ENCODE measurements around the gene GNG7.
"Not testable (repeated sequence)": the region's sequence is repeated elsewhere in the genome, so short reads cannot be mapped to it uniquely, and the experiment has no call there.

GNG7 gene

GRCh38 chr19:2668175-2668763, 34.2 kb downstream of the GNG7 start:
- peaks cover 17% of the 10 kb centered on the region for H3K4me1 ChIP-seq (ENCODE audit: low read length)
- no peak overlapping the region for H3K27ac ChIP-seq (ENCODE audit: low read length)
- H3K4me3 ChIP-seq (ENCODE audit: low read length) = no peak overlapping the region
- peaks cover 9% of the 10 kb centered on the region; the same call in 1 of the 2 replicates for H3F3A ChIP-seq (ENCODE audit: insufficient read depth, low read length)
- H3K79me2 ChIP-seq (ENCODE audit: low read length) = 0 out of 2 replicates have a peak, but pooled peaks cover 9% of the 10 kb centered on the region
- H3K36me3 ChIP-seq (replicated peaks; ENCODE audit: insufficient read depth, low read length) = no peaks in the 10 kb centered on the region
- H3K9me2 ChIP-seq (replicated peaks; ENCODE audit: insufficient read depth, low read length) = no peaks in the 10 kb centered on the region
- H4K20me1 ChIP-seq (ENCODE audit: insufficient read depth, low read length) = no peaks in the 10 kb centered on the region
- no peak for TF ChIP-seq CTCF (IDR thresholded peaks at IDR 0.05; ENCODE audit: low read length)
- TF ChIP-seq EZH2phosphoT487 (IDR thresholded peaks at IDR 0.05; ENCODE audit: low read length) = no peak
- no peak for TF ChIP-seq EZH2 (optimal IDR thresholded peaks at IDR 0.05; ENCODE audit: low read depth, low read length)
- no peak overlapping the region for H3K4me2 ChIP-seq (ENCODE audit: low read depth, low read length)
- H3K9me3 ChIP-seq (replicated peaks; ENCODE audit: insufficient read depth, low read length) = no peaks in the 10 kb centered on the region
- no peak for DNase-seq
- H3K27me3 ChIP-seq (replicated peaks; ENCODE audit: insufficient read depth, low read length) = no peaks in the 10 kb centered on the region
- no peak overlapping the region for H3K9ac ChIP-seq (ENCODE audit: low read length)
- H2AFZ ChIP-seq (ENCODE audit: low read length) = no peak overlapping the region

DNA sequence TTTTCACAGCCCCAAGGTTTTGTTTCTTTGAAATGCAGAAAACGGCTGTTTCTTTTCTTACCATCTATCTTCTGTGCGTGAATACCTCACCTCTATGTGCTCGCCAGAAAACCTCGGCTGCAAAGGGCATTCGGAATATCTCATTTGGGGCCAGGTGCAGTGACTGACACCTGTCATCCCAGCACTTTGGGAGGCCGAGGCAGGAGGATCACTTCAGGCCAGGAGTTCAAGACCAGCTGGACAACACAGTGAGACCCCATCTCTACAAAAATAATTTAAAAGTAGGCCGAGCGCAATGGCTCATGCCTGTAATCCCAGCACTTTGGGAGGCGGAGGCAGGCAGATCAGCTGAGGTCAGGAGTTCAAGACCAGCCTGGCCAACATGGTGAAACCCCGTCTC, 35.1 kb downstream of the GNG7 start:
- not testable (repeated sequence) for DNase-seq; H3K79me2 ChIP-seq (ENCODE audit: low read length); H3K36me3 ChIP-seq (replicated peaks; ENCODE audit: insufficient read depth, low read length); H3K27ac ChIP-seq (ENCODE audit: low read length); H3K4me2 ChIP-seq (ENCODE audit: low read depth, low read length); H3K4me3 ChIP-seq (ENCODE audit: low read length); H3K9me3 ChIP-seq (replicated peaks; ENCODE audit: insufficient read depth, low read length); H3K27me3 ChIP-seq (replicated peaks; ENCODE audit: insufficient read depth, low read length); H3F3A ChIP-seq (ENCODE audit: insufficient read depth, low read length); H4K20me1 ChIP-seq (ENCODE audit: insufficient read depth, low read length); H3K9me2 ChIP-seq (replicated peaks; ENCODE audit: insufficient read depth, low read length); H2AFZ ChIP-seq (ENCODE audit: low read length); H3K9ac ChIP-seq (ENCODE audit: low read length)
- H3K4me1 ChIP-seq (ENCODE audit: low read length) = peaks cover 17% of the 10 kb centered on the region

DNA sequence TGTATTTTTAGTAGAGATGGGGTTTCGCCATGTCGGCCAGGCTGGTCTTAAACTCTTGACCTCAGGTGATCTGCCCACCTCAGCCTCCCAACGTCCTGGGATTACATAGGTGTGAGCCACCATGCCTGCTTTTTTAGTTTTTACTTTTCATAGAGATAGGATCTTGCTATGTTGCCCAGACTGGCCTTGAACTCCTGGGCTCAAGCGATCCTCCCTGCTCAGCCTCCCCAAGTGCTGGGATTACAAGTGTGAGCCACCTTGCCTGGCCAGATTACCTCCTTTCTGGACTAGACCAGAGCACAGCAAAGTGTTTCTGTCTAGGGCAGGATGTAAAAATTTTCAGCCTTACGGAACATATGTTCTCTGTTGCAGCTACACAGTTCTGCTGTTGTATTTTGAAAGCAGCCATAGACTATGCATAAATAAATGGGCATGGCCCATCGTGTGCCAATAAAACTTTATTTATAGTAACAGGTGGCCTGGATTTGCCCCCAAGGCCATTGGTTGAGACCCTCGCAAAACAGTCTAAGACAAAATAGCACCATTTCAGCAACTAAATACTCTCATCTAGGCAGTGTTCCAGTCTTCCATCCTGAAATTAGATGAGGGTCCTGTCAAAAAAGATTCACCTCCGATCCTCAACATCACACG, 36.0 kb downstream of the GNG7 start:
- Histone ChIP-seq H3F3A (ENCODE audit: insufficient read depth, low read length) (peaks cover 9% of the 10 kb centered on the region; the same call in 1 of the 2 replicates), H3K4me1 (ENCODE audit: low read length) (peaks cover 17% of the 10 kb centered on the region), H3K9ac (ENCODE audit: low read length) (no peak overlapping the region), H2AFZ (ENCODE audit: low read length) (no peak overlapping the region), H3K27ac (ENCODE audit: low read length) (no peak overlapping the region), H4K20me1 (ENCODE audit: insufficient read depth, low read length) (no peaks in the 10 kb centered on the region), H3K9me2 (replicated peaks; ENCODE audit: insufficient read depth, low read length) (no peaks in the 10 kb centered on the region), H3K27me3 (replicated peaks; ENCODE audit: insufficient read depth, low read length) (no peaks in the 10 kb centered on the region), H3K4me3 (ENCODE audit: low read length) (no peak overlapping the region), H3K79me2 (ENCODE audit: low read length) (0 out of 2 replicates have a peak, but pooled peaks cover 9% of the 10 kb centered on the region), H3K4me2 (ENCODE audit: low read depth, low read length) (no peak overlapping the region), H3K9me3 (replicated peaks; ENCODE audit: insufficient read depth, low read length) (no peaks in the 10 kb centered on the region), H3K36me3 (replicated peaks; ENCODE audit: insufficient read depth, low read length) (no peaks in the 10 kb centered on the region)
- TF ChIP-seq CTCF (IDR thresholded peaks at IDR 0.05; ENCODE audit: low read length) = no peak
- TF ChIP-seq EZH2phosphoT487 (IDR thresholded peaks at IDR 0.05; ENCODE audit: low read length) = no peak
- no peak for TF ChIP-seq EZH2 (optimal IDR thresholded peaks at IDR 0.05; ENCODE audit: low read depth, low read length)
- DNase-seq = no peak

DNA sequence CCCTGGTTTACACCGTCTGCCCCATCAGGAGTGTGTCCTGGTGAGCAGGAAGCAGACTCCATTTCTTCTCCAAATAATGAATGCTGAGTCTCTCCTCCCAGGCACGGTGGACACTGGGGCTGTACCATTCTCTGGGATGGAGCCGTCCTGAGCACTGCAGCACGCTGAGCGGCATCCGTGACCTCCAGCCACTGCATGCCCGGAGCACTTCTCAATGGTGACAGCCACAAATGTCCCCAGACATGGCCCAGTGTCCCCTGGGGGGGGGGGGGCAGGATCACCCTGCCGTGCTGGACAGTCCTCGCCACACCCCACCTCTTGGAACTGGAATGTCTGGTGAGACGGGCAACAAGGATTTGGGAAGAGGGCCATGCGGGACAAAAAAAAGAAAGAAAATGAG, 37.4 kb downstream of the GNG7 start:
- no peak for DNase-seq
- Histone ChIP-seq H3K27ac (ENCODE audit: low read length) (peak overlapping the region; percentile 91), H3K4me2 (ENCODE audit: low read depth, low read length) (no peak overlapping the region)

More for the DNA sequence above, 37.4 kb downstream of the GNG7 start:
- H3K79me2 ChIP-seq (ENCODE audit: low read length) = 0 out of 2 replicates have a peak, but pooled peaks cover 4% of the 10 kb centered on the region
- peak overlapping the region; percentile 71 for H3K9ac ChIP-seq (ENCODE audit: low read length)
- no peak for TF ChIP-seq EZH2 (optimal IDR thresholded peaks at IDR 0.05; ENCODE audit: low read depth, low read length)
- TF ChIP-seq EZH2phosphoT487 (IDR thresholded peaks at IDR 0.05; ENCODE audit: low read length) = no peak
- TF ChIP-seq CTCF (IDR thresholded peaks at IDR 0.05; ENCODE audit: low read length) = no peak
- H4K20me1 ChIP-seq (ENCODE audit: insufficient read depth, low read length) = no peaks in the 10 kb centered on the region
- H3K9me2 ChIP-seq (replicated peaks; ENCODE audit: insufficient read depth, low read length) = no peaks in the 10 kb centered on the region
- H3K4me3 ChIP-seq (ENCODE audit: low read length) = no peak overlapping the region
- H3F3A ChIP-seq (ENCODE audit: insufficient read depth, low read length) = peaks cover 9% of the 10 kb centered on the region; the same call in 1 of the 2 replicates
- H3K9me3 ChIP-seq (replicated peaks; ENCODE audit: insufficient read depth, low read length) = no peaks in the 10 kb centered on the region
- no peak overlapping the region for H2AFZ ChIP-seq (ENCODE audit: low read length)
- H3K36me3 ChIP-seq (replicated peaks; ENCODE audit: insufficient read depth, low read length) = no peaks in the 10 kb centered on the region
- peaks cover 17% of the 10 kb centered on the region for H3K4me1 ChIP-seq (ENCODE audit: low read length)
- H3K27me3 ChIP-seq (replicated peaks; ENCODE audit: insufficient read depth, low read length) = no peaks in the 10 kb centered on the region

All from MM.1S (cell line).